SIG-M5 treated with dmso at 0.1 percent for 504 hours (cell line): Measurements from ENCODE around the gene NMUR1.

Experiments used
- DNase-seq: peaks from one replicate; lab custom pipeline; 2025; ENCODE audit not compliant: unreplicated experiment; lab: John Stamatoyannopoulos, UW

The NMUR1 gene

GRCh38 chr2:231488331-231488730 lies 41.9 kb downstream of the NMUR1 start:
- DNase-seq = no peak

- no peak for DNase-seq
These were observed 43.2 kb downstream of the NMUR1 start for GRCh38 chr2:231486851-231487596.

DNA sequence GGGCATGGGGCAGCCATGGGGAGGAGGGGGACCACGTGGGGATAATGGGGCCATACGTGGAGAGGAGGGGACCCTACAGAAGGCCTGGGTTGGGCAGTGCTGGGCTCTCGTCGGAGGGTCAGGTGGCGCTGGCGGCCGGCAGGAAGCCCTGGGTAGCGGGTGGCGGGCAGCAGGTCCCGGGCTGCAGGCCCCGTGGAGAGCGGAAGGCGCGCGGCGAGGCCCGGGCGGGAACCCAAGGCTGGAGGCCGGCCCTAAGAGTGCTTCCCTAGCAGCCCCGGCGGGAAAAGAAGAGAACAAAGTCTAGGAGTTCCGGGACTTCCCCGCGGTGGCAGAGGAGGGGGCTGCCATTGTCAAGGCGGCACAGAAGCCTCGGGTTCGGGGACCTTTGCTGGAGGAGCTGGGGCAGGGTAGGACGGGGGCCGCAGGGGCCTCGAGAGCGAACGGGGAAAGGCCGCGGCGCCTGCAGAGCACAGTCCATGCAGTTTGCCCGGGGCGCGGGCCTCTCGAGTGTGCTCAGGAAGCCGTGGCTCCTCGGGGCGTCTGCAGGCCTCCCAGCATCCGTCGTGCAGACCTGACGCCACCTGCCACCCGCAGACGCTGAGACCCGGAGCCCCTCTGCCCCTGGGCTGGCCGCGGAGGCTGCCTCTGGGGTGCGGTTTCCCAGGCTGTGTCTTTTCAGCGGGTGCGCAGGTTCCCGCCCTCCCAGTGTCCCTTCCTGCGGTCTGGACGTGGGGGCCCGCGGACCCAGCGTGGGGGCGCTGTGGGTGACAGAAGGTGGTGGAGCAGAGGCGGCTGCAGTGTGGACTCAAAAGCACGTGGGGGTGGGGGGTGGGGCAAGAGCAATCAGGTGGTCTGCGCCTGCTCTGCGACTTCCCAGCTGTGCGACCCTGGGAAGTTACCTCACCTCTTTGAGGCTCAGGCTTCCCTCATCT lies 46.6 kb downstream of the NMUR1 start:
- DNase-seq = peak; percentile 60

DNA sequence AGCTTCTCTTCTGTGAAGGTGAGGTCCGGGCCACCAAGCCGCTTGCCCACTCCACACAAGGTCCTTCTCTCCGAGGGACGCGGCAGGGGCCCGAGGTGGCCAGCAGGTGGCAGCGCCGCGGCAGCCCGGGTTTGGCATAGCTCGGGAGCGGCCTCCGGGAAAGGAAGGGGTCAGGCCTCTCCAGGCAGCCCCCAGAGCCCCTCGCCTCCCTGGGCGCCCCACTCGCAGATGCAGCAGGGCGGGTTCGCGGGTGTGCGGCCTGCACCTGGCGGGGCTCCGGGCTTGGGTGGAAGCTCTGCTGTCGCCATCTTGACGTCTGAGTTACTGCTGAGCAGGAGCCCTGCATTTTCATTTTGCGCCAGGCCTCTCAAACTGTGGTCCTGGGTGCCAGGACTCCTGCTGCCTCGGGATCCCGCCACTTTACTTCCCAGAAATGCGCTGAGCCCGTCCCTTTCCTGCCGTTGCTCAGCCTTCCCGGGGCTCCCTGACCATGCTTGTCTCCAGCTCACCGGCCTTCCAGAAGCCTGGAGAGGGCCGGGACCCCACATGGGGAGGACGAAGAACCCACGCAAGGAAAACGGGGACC lies 47.3 kb downstream of the NMUR1 start:
- peak; percentile 76 for DNase-seq

- DNase-seq = no peak
These were observed 49.5 kb downstream of the NMUR1 start for GRCh38 chr2:231480781-231481180.

DNA sequence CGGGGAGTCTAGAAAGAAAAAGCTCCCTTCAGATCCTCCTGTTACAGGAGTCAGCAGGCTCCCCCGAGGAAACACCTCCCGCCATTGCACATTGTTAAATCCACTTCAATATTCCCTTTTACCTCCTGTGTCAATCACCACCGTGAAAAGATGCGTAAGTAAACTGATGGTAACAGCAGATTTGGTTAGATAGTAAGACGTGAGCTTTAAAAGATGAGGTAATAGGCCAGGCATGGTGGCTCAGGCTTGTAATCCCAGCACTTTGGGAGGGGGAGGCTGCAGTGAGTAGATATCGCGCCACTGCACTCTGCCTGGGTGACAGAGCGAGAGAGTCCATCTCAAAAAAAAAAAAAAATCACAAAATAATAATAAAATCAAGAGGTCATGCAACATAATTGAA lies 50.8 kb downstream of the NMUR1 start:
- no peak for DNase-seq

- no peak for DNase-seq
These were observed 53.3 kb downstream of the NMUR1 start for GRCh38 chr2:231476920-231477319.

DNA sequence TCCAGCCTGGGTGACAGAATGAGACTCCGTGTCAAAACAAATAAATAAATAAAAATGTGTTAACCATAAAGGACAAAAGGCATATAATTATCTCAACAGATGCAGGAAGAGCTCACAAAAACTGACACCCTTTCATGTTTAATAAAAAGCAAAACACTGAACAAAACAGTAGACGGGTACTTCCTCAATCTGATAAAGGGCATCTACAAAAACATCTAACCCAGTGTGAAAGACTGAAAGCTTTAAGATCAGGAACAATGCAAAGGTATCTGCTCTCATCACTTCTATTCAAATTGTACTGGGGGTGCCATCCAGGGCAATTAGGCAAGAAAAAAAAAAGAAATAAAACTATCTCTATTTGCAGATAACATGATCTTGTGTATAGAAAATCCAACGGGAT lies 54.3 kb downstream of the NMUR1 start:
- DNase-seq = no peak
